Retinal pigment epithelial cell (primary cell): ENCODE data around the gene TNFRSF8.

Source experiments
- DNase-seq: peaks from one replicate; pipeline ENCODE4 v3.0.0-alpha.2; 2010; ENCODE audit warnings: low read depth
- H3K4me3 ChIP-seq: 2 replicates; pipeline ENCODE4 v1.5.1; 2011; ENCODE audit warnings: mild to moderate bottlenecking, low read length, control low read depth, moderate library complexity
- TF ChIP-seq, protein P1 (sequence below): conservative IDR thresholded peaks from 2 replicates; pipeline ENCODE4 v1.5.1; 2011; ENCODE audit warnings: low read depth, low read length, control low read depth, inconsistent platforms

The TNFRSF8 gene

DNA sequence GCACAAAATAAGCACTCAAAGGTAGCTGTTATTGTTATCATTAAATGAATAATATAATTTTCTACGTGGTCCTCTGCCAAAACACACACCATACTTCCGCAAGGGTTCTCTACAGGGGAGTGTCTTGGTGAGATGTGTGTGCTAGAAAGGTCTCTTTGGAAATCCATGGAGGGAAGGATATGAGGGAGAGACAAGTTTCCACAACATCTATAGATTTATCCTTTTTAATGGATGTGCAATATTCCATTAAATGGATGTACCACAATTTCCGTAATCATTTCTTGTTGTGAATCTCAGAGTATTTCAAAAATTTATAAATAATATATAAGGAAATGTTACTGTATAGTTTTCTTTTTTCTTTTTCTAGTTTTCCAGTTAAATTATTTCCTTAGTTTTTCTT is 2.6 kb upstream of the TNFRSF8 start:
- no peak overlapping the region for H3K4me3 ChIP-seq
- TF ChIP-seq, protein P1, sequence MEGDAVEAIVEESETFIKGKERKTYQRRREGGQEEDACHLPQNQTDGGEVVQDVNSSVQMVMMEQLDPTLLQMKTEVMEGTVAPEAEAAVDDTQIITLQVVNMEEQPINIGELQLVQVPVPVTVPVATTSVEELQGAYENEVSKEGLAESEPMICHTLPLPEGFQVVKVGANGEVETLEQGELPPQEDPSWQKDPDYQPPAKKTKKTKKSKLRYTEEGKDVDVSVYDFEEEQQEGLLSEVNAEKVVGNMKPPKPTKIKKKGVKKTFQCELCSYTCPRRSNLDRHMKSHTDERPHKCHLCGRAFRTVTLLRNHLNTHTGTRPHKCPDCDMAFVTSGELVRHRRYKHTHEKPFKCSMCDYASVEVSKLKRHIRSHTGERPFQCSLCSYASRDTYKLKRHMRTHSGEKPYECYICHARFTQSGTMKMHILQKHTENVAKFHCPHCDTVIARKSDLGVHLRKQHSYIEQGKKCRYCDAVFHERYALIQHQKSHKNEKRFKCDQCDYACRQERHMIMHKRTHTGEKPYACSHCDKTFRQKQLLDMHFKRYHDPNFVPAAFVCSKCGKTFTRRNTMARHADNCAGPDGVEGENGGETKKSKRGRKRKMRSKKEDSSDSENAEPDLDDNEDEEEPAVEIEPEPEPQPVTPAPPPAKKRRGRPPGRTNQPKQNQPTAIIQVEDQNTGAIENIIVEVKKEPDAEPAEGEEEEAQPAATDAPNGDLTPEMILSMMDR: no peak

DNA sequence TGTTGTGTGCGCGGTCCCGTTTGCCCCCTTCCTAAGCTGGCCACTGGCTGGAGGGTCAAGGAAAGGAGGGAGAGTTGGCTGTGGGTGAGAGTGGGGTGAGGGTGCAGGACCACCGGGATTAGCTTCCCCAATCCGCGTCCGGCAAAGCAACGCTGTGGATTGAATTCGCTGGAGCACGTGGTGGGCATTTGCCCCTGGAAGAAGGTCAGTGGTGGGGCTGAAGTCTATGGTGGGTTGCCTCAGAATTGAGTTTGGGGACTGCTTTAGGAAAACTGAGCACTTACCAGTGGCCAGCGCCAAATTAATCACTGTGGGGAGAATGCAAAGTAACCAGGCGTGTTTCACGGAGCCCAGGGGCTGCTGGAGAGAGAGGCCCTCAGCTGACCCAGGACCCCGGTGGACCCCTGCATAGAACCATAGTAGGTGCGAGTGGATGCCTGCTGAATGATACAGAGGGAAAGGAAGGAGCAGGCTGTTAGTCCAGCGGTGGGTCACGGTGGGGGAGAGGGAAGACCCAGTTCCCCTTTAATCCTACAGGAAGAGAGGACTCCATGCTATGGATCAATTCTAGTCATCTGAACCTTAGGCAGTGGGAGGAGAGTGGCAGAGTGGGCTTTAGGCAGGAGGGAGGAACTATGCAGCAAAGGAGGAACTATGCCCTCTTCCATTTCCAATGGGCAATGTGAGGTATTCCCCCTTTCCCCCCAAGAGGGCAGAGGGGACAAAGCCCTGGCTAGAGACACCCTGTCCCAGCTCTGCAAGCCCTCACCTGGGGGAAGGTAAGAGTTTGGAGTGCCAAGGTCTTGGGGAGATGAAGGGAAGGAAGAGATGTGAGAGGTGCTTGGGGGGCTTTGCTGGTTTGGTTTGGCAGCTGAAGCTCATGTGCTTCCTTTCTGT is 1.2 kb downstream of the TNFRSF8 start:
- H3K4me3 ChIP-seq: no peak overlapping the region
- no peak for DNase-seq
- TF ChIP-seq, protein P1: no peak

More for the DNA sequence above, 2.6 kb upstream of the TNFRSF8 start:
- no peak for DNase-seq

DNA sequence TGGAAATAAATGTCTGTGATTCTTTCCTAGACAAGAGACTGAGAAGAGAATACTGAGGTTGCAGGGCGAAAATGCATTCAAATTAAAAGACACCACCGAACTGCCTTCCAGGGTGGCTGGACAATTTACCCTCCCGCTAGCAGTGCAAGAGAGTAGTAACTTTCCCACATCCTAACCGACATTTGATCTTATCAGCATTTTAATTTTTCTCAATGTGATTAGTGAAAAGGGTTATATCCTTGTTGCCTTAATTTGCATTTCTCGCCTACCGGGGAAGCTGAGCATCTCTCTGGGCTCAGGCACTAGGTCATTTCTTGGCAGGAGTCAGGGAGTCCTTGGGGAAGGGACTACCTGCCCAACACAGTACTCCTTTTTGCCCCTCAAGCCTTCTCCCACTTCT is 2.8 kb downstream of the TNFRSF8 start:
- no peak for DNase-seq
- TF ChIP-seq, protein P1: no peak
- no peak overlapping the region for H3K4me3 ChIP-seq

DNA sequence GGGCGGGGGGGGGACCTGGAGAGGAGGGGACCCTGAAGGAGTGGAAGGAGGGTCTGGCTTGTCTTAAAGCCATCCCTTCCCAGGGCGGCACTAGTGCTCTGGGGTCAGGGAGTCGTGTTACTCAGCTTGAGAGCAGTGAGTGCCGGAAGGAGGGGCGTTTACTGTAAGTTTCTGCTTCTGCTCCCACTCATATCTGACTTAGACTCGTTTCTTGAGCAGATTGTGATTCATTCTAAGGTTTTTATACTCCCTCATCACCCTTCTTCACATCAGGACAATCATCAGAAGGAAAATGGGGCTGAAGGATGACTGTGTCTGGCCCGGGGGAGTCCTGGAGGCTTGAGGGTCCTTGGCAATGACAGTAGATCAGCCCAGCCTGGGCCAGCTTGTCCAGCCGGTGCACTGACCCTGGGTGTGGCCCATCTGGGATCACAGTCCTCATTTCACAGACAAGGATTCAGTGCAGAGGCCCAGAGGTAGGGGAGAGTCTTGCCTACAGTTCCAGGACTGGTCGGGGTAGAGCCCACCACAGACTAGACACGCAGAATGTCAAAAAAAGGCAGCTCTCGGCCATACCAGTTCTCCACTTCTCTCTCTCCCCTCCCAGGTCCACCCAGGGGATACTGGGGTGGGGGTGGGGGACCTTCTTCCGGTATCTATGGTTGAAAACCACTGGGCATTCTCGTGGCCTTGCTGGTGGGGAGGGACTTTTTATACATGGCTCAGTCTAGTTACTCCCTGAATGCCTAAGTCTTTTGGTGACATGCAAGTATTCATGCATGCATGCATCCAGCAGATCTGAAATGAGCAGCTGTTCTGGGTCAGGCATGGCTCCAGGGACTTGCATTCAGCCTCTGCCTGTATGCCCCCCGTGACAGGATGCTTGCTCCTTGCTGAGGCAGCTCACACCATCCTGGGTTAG is 5.1 kb downstream of the TNFRSF8 start:
- DNase-seq: no peak
- TF ChIP-seq, protein P1: no peak
- no peak overlapping the region for H3K4me3 ChIP-seq

DNA sequence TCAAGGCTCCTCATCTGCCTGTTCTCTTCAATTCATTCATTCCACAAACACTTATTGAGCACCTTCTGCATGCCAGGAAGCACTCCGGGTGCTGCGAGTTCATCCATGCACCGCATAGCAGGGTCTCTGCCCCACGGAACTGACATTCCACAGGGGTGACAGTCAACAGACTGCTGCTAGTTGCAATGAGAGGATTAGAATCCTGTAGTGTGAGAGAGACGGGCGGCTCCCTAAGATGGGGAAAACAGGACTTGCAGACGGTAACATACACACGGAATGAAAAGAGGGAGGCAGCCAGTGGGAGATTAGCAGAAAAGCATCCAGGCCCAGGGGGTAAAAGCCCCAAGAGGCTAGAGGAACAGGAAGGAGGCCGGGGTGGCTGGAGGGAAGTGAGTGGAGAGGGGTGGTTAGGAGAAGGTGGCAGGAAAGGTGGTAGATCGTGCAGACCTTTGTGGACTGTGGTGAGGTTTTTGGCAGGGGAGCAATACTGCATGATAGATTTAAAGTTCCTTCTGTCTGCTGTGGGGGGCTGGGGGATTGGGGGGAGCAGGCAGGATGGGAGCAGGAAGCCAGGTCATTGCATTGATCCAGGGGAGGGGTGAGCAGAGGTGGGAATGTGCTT is 6.6 kb downstream of the TNFRSF8 start:
- DNase-seq: no peak
- H3K4me3 ChIP-seq: no peak overlapping the region
- TF ChIP-seq, protein P1: no peak

DNA sequence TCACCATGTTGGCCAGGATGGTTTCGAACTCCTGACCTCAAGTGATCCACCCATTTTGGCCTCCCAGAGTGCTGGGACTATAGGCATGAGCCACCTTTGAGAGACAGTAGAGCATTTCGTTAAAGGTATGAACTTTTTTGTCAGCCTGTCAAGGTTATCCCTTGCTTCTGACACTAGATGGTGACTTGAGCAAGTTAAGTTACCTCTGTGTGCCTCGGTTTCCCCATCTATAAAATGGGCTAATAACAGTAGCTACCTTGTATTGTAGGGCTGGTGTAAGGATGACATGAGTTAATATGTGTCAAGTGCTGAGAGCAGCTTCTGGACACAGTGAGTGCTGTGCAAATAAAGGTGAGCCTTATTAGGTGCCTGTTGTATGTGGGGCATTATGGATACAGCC is 8.8 kb downstream of the TNFRSF8 start:
- DNase-seq: no peak
- TF ChIP-seq, protein P1: no peak

More for the DNA sequence above, 8.8 kb downstream of the TNFRSF8 start:
- H3K4me3 ChIP-seq: no peak overlapping the region
